GM10266 (cell line): ENCODE data around the gene SERPINA4.
A peak's percentile ranks its signal among the peaks of the same experiment; 100 is the strongest.

Source experiments
- DNase-seq: peaks from one replicate; pipeline ENCODE4 v3.0.0; 2012; ENCODE audit errors: extremely low spot score
- CTCF ChIP-seq: IDR thresholded peaks from 2 replicates; pipeline ENCODE4 v1.5.1; 2012; ENCODE audit warnings: mild to moderate bottlenecking, low read depth; ENCODE audit not compliant: control insufficient read depth, insufficient read depth; ENCODE audit errors: missing control alignments

Gene SERPINA4

GRCh38 chr14:94536836-94537235 lies 24.4 kb upstream of the SERPINA4 start:
- TF ChIP-seq CTCF: no peak
- DNase-seq: no peak

GRCh38 chr14:94538070-94538740 lies 23.0 kb upstream of the SERPINA4 start:
- no peak for DNase-seq
- no peak for TF ChIP-seq CTCF

- DNase-seq: no peak
- TF ChIP-seq CTCF: no peak
Observed at GRCh38 chr14:94539181-94539580, 22.1 kb upstream of the SERPINA4 start.

GRCh38 chr14:94540031-94540794 lies 21.0 kb upstream of the SERPINA4 start:
- DNase-seq: no peak
- peak; percentile 20 for TF ChIP-seq CTCF

- TF ChIP-seq CTCF: no peak
Observed at GRCh38 chr14:94541234-94541975, 19.8 kb upstream of the SERPINA4 start.

GRCh38 chr14:94542111-94542810 lies 19.0 kb upstream of the SERPINA4 start:
- TF ChIP-seq CTCF: no peak
- no peak for DNase-seq

More at GRCh38 chr14:94541234-94541975, 19.8 kb upstream of the SERPINA4 start:
- DNase-seq: no peak
